Measurements from ENCODE around the gene R3HDM4.
A peak's percentile ranks its signal among the peaks of the same experiment; 100 is the strongest.
"Not testable (repeated sequence)": the region's sequence is repeated elsewhere in the genome, so short reads cannot be mapped to it uniquely, and the experiment has no call there.

Gene R3HDM4

GRCh38 chr19:881385-882071 is 31.5 kb downstream of the R3HDM4 start:
- no peak overlapping the region for H3K27ac Mint-ChIP-seq
- no peaks in the 10 kb centered on the region for H3K4me1 Mint-ChIP-seq
- no peaks in the 10 kb centered on the region for H3K27me3 Mint-ChIP-seq
- no peaks in the 10 kb centered on the region for H3K9me3 Mint-ChIP-seq
- H3K4me3 Mint-ChIP-seq = no peak overlapping the region
- no peaks in the 10 kb centered on the region for H3K36me3 Mint-ChIP-seq

GRCh38 chr19:879711-880438 is 33.1 kb downstream of the R3HDM4 start:
- Mint-ChIP-seq H3K9me3 (no peaks in the 10 kb centered on the region), H3K36me3 (no peaks in the 10 kb centered on the region), H3K27ac (no peak overlapping the region), H3K4me1 (no peaks in the 10 kb centered on the region), H3K27me3 (no peaks in the 10 kb centered on the region), H3K4me3 (no peak overlapping the region)

GRCh38 chr19:878751-879561 is 34.1 kb downstream of the R3HDM4 start:
- H3K27ac Mint-ChIP-seq = not testable (repeated sequence)

GRCh38 chr19:877992-878660 is 34.9 kb downstream of the R3HDM4 start:
- H3K4me3 Mint-ChIP-seq, H3K4me1 Mint-ChIP-seq, H3K36me3 Mint-ChIP-seq, H3K27ac Mint-ChIP-seq, H3K27me3 Mint-ChIP-seq, H3K9me3 Mint-ChIP-seq: not testable (repeated sequence)

More at GRCh38 chr19:878751-879561, 34.1 kb downstream of the R3HDM4 start:
- not testable (repeated sequence) for H3K27me3 Mint-ChIP-seq, H3K9me3 Mint-ChIP-seq, H3K36me3 Mint-ChIP-seq, H3K4me3 Mint-ChIP-seq, H3K4me1 Mint-ChIP-seq

- Mint-ChIP-seq H3K27me3 (no peaks in the 10 kb centered on the region), H3K9me3 (no peaks in the 10 kb centered on the region), H3K36me3 (no peaks in the 10 kb centered on the region), H3K4me3 (no peak overlapping the region), H3K4me1 (peaks cover 8% of the 10 kb centered on the region), H3K27ac (no peak overlapping the region)
Observed at GRCh38 chr19:876780-877314, 36.2 kb downstream of the R3HDM4 start.

GRCh38 chr19:876089-876488 is 36.9 kb downstream of the R3HDM4 start:
- H3K4me3 Mint-ChIP-seq = no peak overlapping the region
- no peaks in the 10 kb centered on the region for H3K9me3 Mint-ChIP-seq
- no peaks in the 10 kb centered on the region for H3K27me3 Mint-ChIP-seq
- H3K27ac Mint-ChIP-seq = no peak overlapping the region
- peaks cover 8% of the 10 kb centered on the region for H3K4me1 Mint-ChIP-seq
- H3K36me3 Mint-ChIP-seq = no peaks in the 10 kb centered on the region

- Mint-ChIP-seq H3K27ac (no peak overlapping the region), H3K36me3 (no peaks in the 10 kb centered on the region), H3K4me3 (no peak overlapping the region), H3K27me3 (no peaks in the 10 kb centered on the region), H3K9me3 (no peaks in the 10 kb centered on the region), H3K4me1 (peaks cover 8% of the 10 kb centered on the region)
Observed at GRCh38 chr19:875265-875879, 37.6 kb downstream of the R3HDM4 start.

GRCh38 chr19:873561-874041 is 39.4 kb downstream of the R3HDM4 start:
- Mint-ChIP-seq H3K27ac (no peak overlapping the region), H3K27me3 (no peaks in the 10 kb centered on the region), H3K4me3 (no peak overlapping the region), H3K9me3 (no peaks in the 10 kb centered on the region), H3K36me3 (no peaks in the 10 kb centered on the region), H3K4me1 (peaks cover 8% of the 10 kb centered on the region)

GRCh38 chr19:873084-873483 is 39.9 kb downstream of the R3HDM4 start:
- Mint-ChIP-seq H3K36me3 (no peaks in the 10 kb centered on the region), H3K4me1 (peaks cover 8% of the 10 kb centered on the region), H3K27ac (no peak overlapping the region), H3K4me3 (no peak overlapping the region), H3K9me3 (no peaks in the 10 kb centered on the region), H3K27me3 (no peaks in the 10 kb centered on the region)

GRCh38 chr19:872266-872951 is 40.6 kb downstream of the R3HDM4 start:
- Mint-ChIP-seq H3K4me1 (peaks cover 11% of the 10 kb centered on the region), H3K27ac (peak overlapping the region; percentile 17), H3K4me3 (peak overlapping the region; percentile 52), H3K9me3 (no peaks in the 10 kb centered on the region), H3K36me3 (peaks cover 3% of the 10 kb centered on the region), H3K27me3 (no peaks in the 10 kb centered on the region)

GRCh38 chr19:871446-872265 is 41.4 kb downstream of the R3HDM4 start:
- Mint-ChIP-seq H3K4me1 (peaks cover 12% of the 10 kb centered on the region), H3K27me3 (no peaks in the 10 kb centered on the region), H3K27ac (peak overlapping the region; percentile 62), H3K4me3 (peak overlapping the region; percentile 52), H3K9me3 (no peaks in the 10 kb centered on the region), H3K36me3 (peaks cover 3% of the 10 kb centered on the region)

- Mint-ChIP-seq H3K4me3 (no peak overlapping the region), H3K36me3 (peaks cover 3% of the 10 kb centered on the region), H3K4me1 (peaks cover 12% of the 10 kb centered on the region), H3K27ac (no peak overlapping the region), H3K9me3 (no peaks in the 10 kb centered on the region), H3K27me3 (no peaks in the 10 kb centered on the region)
Observed at GRCh38 chr19:870963-871401, 42.0 kb downstream of the R3HDM4 start.

GRCh38 chr19:870314-870713 is 42.7 kb downstream of the R3HDM4 start:
- H3K4me1 Mint-ChIP-seq = peaks cover 12% of the 10 kb centered on the region
- peak overlapping the region; percentile 79 for H3K27ac Mint-ChIP-seq
- H3K27me3 Mint-ChIP-seq = no peaks in the 10 kb centered on the region
- peaks cover 3% of the 10 kb centered on the region for H3K36me3 Mint-ChIP-seq
- peak overlapping the region; percentile 36 for H3K4me3 Mint-ChIP-seq
- H3K9me3 Mint-ChIP-seq = no peaks in the 10 kb centered on the region
